Measurements from ENCODE around the gene MEDAG.

MEDAG gene

DNA sequence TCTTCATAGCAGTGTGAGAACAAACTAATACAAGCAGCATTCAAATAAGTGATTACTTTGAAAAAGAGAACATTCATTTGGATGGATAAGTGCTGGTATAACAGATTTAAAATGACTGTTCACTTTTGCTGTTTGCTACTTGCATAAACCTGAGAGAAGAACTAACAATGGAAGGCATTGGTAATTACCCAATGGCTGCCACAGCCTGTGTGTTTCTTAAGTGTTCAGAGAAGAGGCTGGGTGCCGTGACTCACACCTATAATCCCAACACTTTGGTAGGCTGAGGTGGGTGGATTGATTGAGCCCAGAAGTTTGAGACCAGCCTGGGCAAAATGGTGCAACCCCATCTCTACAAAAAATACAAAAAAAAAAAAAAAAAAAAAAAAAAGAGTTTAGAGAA, 21.5 kb downstream of the MEDAG start:
- TF ChIP-seq, protein P1, sequence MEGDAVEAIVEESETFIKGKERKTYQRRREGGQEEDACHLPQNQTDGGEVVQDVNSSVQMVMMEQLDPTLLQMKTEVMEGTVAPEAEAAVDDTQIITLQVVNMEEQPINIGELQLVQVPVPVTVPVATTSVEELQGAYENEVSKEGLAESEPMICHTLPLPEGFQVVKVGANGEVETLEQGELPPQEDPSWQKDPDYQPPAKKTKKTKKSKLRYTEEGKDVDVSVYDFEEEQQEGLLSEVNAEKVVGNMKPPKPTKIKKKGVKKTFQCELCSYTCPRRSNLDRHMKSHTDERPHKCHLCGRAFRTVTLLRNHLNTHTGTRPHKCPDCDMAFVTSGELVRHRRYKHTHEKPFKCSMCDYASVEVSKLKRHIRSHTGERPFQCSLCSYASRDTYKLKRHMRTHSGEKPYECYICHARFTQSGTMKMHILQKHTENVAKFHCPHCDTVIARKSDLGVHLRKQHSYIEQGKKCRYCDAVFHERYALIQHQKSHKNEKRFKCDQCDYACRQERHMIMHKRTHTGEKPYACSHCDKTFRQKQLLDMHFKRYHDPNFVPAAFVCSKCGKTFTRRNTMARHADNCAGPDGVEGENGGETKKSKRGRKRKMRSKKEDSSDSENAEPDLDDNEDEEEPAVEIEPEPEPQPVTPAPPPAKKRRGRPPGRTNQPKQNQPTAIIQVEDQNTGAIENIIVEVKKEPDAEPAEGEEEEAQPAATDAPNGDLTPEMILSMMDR (conservative IDR thresholded peaks at IDR 0.05; ENCODE audit: low read depth, low read length): no peak
- no peak overlapping the region for H3K4me3 ChIP-seq (ENCODE audit: low read depth, low read length)
- DNase-seq (ENCODE audit: low read depth): no peak

DNA sequence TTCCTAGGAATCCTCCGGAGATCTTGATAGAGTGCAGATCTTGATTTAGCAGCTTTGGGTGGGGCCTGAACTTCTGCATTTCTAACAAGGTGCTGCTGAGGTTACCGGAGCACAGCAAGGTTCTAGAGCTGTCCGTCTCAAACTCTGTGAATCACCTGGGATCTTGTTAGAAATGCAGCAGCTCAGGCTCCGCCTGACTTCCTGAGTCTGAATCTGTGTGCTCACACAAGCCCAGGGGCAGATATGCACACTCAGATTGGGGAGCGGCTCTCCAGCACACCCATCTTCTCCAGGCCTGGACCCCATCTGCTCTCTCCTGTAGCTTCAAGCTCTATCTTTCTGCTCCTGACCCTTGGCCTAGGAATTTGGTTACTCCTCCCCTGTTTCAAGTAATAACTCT, 22.9 kb downstream of the MEDAG start:
- DNase-seq (ENCODE audit: low read depth): no peak
- H3K4me3 ChIP-seq (ENCODE audit: low read depth, low read length): no peak overlapping the region
- TF ChIP-seq, protein P1 (conservative IDR thresholded peaks at IDR 0.05; ENCODE audit: low read depth, low read length): no peak

DNA sequence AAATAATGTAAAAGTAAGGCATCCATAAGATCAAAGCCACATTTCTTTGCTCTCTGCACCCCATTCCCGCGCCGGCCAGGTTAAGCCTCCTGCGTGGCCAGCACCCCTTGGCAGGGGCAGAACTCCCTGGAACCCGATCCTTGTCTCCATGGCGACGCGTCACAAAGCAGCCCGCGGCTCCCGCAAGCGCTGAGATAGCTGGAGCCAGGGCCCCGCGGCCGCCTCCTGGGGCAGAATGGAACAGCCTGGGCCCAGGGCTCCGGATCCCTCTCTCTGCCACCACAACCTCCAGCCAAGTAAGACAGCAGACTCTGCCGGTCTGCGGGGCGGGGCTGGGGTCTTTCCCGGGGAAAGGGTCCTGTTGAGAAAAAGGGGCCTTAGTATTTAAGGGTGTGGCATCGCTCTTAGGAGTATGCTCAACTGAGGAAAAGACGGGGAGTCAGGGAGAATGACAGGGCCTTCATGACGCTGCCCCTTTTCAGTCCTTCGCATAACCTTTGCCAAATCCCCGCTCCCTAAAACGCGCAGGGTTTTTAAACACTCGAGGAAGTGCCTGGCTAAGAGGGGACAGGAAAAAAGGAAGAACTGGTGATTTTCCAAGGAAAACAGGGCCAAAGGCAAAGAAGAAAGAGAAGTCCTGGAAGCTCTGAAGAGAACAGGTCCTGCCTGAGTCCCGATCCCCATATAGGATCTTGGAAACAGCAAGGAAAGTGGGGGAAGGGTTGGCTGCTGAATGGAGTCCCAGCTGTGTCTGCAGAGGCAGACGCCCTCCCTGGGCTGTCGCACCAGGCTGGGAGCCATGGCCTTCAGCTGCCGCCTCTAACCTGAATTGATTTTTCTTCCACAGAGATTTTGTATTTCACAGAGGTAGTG, 26.6 kb downstream of the MEDAG start, which contains the start of gene TEX26:
Gene TEX26 (plus strand): TSS at position 176 of the 873 bp plus-strand sequence. CDS start 60 bp downstream, at position 236.
- TF ChIP-seq, protein P1 (conservative IDR thresholded peaks at IDR 0.05; ENCODE audit: low read depth, low read length): peak; percentile 48
- H3K4me3 ChIP-seq (ENCODE audit: low read depth, low read length): peak within 1 kb of the TSS; percentile 48

DNA sequence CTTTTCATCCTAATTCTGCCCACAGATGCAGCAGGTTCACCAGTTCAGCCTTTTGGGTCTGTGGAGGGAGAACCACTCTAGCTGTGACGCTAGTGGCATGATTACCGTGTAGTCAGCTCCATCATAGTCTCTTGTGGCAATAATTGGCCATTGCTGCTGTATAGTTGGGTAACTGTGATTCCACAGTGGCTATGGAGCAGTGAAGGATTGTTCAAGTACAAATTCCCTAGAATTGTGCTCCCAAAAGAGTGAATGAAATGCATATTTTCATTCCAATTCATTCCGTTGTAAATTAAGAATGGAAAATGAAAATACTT, 27.2 kb downstream of the MEDAG start:
- no peak overlapping the region for H3K4me3 ChIP-seq (ENCODE audit: low read depth, low read length)
- TF ChIP-seq, protein P1 (conservative IDR thresholded peaks at IDR 0.05; ENCODE audit: low read depth, low read length): no peak
- no peak for DNase-seq (ENCODE audit: low read depth)

More for the DNA sequence above, 26.6 kb downstream of the MEDAG start, which contains the start of gene TEX26:
- DNase-seq (ENCODE audit: low read depth): peak; percentile 54

DNA sequence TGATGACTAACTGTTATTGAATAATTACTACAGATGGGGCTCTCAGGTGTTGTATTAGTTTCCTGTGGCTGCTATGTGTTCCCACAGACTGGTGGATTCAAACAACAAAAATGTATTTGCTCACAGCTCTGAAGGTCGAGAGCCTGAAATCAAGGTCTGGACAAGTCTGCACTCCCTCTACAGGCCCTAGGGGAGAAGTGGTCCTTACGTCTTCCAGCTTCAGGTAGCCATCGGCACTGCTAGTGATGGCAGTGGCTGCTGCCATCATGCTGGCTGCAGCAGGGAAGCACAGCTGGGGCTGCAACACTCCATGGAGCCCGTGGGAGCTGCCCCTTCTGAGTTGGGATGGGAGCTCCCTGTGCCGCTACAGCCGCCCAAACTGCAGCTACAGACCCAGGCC, 28.3 kb downstream of the MEDAG start:
- DNase-seq (ENCODE audit: low read depth): peak; percentile 59
- no peak overlapping the region for H3K4me3 ChIP-seq (ENCODE audit: low read depth, low read length)
- TF ChIP-seq, protein P1 (conservative IDR thresholded peaks at IDR 0.05; ENCODE audit: low read depth, low read length): peak; percentile 51

DNA sequence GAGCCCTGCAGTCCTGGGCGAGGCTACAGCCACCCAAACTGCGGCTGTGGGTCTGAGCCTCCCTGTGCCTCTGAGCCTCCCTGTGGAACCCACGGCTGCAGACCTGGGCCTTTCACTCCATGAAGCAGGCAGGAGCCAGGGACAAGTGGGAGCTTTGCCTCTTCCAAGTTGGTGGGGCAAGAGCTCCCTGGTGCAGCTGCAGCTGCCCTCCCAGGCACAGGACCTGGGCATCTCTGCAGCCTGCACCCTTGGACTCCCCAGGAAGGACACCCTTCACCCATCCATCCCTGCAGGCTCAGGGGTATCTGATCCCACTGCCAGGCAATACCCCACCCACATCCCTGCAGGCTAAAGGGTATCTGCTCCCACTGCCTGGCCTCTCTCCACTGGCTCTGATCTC, 28.7 kb downstream of the MEDAG start:
- no peak for DNase-seq (ENCODE audit: low read depth)
- no peak overlapping the region for H3K4me3 ChIP-seq (ENCODE audit: low read depth, low read length)
- TF ChIP-seq, protein P1 (conservative IDR thresholded peaks at IDR 0.05; ENCODE audit: low read depth, low read length): no peak

DNA sequence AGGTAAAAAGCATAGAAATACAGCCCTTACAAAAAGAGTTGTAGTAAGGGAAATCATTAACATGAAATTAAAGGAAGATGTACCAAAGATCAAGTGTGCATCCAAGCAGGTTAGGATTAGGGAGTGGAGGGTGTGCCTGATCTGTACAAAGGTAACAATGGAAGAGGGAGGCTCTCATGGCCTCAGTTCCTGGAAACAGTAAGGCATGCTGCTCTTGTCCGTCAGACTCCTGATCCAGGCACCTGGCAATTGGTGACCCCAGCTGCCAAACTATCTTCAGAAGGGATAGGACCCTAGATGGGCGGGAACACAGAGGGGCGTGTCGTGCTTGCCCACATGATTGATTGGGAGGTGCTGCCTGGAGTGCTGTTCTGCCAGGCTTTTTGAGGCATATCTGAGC, 30.9 kb downstream of the MEDAG start:
- DNase-seq (ENCODE audit: low read depth): no peak
- no peak overlapping the region for H3K4me3 ChIP-seq (ENCODE audit: low read depth, low read length)
- TF ChIP-seq, protein P1 (conservative IDR thresholded peaks at IDR 0.05; ENCODE audit: low read depth, low read length): no peak

All from choroid plexus epithelial cell (primary cell).